Measurements from ENCODE around the gene PGLYRP3.

GRCh38 chr1:153349363-153350320 is 36.9 kb upstream of the PGLYRP3 start:
- TF ChIP-seq SP2 (tag by site-specific recombination; IDR thresholded peaks at IDR 0.05) (no peak), ZIC2 (tag by site-specific recombination; IDR thresholded peaks at IDR 0.05) (peak; percentile 67), ZBTB6 (tag by site-specific recombination; IDR thresholded peaks at IDR 0.05) (no peak), ZNF292 (tag by site-specific recombination; IDR thresholded peaks at IDR 0.05; ENCODE audit: borderline replicate concordance, low read depth) (no peak), ZNF350 (tag by site-specific recombination; IDR thresholded peaks at IDR 0.05) (no peak), ZNF239 (tag by site-specific recombination; IDR thresholded peaks at IDR 0.05) (no peak), BCL6B (tag by site-specific recombination; IDR thresholded peaks at IDR 0.05) (no peak)
- TF ChIP-seq, protein P1, sequence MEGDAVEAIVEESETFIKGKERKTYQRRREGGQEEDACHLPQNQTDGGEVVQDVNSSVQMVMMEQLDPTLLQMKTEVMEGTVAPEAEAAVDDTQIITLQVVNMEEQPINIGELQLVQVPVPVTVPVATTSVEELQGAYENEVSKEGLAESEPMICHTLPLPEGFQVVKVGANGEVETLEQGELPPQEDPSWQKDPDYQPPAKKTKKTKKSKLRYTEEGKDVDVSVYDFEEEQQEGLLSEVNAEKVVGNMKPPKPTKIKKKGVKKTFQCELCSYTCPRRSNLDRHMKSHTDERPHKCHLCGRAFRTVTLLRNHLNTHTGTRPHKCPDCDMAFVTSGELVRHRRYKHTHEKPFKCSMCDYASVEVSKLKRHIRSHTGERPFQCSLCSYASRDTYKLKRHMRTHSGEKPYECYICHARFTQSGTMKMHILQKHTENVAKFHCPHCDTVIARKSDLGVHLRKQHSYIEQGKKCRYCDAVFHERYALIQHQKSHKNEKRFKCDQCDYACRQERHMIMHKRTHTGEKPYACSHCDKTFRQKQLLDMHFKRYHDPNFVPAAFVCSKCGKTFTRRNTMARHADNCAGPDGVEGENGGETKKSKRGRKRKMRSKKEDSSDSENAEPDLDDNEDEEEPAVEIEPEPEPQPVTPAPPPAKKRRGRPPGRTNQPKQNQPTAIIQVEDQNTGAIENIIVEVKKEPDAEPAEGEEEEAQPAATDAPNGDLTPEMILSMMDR (tag by site-specific recombination; IDR thresholded peaks at IDR 0.05) = no peak

All from HEK293 (cell line).